ENCODE results near the gene CNTN4.

Gene CNTN4

DNA sequence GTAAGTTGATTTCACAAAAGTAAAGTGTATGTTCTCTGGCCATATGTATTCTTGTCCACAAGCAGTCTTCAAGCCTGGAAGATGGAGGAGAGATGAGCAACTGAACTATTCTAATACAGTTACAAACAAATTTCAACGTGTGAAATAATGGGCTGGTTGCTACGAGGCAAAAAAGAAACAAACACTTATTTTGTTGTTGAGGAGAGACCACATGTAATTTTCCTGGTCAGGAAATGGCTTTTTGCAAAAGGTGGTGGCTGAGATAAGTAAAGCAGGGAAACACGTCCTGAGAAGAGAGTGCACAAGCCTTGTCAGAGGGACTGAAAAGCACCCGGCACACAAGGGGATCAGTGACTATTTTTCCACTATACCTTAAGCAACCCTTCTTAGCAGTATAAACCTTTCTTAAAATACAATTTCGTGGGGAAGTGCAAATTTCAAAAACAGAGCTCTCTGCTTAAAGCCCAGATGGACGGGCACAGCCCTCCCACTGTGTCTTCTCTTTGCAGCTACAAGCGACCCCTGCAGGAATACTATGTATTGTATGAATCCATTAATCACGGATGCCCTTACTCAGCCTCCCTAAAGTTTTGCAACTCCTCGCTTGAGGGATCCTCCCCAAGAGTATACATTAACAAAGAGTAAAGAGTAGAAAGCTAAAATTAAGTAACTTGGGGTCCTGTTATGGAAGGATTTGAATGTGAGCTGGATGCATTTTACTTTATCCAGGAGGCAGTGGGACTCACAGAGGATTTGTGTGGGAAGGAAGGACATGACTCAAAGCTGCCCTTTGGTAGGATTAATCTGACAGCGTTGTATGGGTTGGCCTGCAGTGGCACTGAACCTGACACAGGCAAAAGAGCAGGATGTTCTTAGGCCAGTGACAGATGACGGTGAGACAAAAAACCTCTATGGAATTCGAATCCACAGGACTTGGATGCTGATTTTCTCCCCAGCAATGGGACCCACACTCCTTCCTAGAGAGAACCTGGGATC, 757.8 kb downstream of the CNTN4 start:
- DNase-seq (ENCODE audit: low read depth) = no peak

DNA sequence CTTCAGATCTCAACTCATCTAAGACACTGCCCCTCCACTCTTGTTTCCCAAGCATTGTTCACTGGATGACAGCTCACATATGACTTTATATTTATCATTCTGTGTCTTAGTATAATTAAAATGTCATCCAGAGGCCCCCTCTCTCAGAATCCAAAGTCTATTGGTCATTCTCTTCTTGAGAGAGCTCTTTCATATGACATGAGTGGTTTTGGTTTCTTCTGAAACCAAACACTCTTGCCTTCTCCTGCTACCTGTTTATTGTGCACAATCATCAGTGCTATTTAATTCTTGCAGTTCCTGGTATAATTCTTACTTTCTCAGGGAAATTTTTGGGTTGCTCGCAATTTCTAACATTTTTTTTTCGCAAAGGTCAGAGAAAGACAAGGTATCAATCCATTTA, 762.0 kb downstream of the CNTN4 start:
- DNase-seq (ENCODE audit: low read depth) = no peak

DNA sequence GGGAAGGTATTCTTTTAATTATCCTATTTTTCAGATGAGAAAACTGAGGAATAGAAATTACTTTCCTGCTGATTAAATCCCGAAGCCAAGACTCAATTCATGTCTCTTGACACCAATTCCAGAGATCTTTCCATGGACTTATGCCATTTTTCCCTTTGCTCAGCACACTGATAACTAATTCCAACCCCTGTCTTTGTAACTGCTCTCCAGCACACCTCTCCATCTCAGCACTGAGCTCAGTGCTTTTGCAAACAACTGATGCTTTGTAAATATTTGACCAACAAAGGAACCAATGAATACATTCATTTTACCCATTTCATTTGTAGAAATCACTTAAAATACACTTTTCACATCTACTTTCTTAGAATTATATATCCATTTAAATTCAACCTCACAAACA, 762.5 kb downstream of the CNTN4 start:
- DNase-seq (ENCODE audit: low read depth) = no peak

- no peak for DNase-seq (ENCODE audit: low read depth)
These were observed 763.3 kb downstream of the CNTN4 start for GRCh38 chr3:2861920-2862319.

- DNase-seq (ENCODE audit: low read depth) = no peak
These were observed 763.7 kb downstream of the CNTN4 start for GRCh38 chr3:2862366-2862765.

GRCh38 chr3:2863127-2863526, 764.5 kb downstream of the CNTN4 start:
- no peak for DNase-seq (ENCODE audit: low read depth)

- no peak for DNase-seq (ENCODE audit: low read depth)
These were observed 771.2 kb downstream of the CNTN4 start for GRCh38 chr3:2869905-2870304.

DNA sequence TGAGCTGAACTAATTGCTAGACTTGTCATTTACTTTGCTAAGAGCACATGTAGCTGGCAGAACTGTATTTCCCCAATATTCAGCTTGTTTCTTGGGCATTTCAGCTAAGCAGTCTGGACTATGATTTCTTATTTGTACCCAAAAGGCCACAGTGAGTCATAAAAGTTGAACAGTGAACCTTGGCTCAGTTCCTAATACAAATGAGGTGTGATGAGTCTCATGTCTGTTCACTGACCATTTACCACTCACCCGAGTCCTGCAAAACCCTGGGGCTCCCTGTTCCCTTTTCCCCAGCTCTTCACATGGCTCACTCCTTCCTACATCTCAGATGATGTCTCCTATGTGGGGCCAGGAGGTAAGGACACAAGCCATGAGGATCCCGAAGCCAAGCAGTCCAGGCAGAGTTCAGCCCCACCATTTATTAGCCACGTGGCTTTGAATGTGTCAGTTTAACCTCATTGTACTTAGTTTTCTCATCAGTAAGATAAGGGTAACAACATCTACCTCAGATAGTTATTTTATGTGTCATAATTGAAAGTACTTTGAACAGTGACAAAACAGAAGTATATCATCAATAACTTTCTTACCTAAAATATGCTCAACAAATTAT, 772.2 kb downstream of the CNTN4 start:
- no peak for DNase-seq (ENCODE audit: low read depth)

DNA sequence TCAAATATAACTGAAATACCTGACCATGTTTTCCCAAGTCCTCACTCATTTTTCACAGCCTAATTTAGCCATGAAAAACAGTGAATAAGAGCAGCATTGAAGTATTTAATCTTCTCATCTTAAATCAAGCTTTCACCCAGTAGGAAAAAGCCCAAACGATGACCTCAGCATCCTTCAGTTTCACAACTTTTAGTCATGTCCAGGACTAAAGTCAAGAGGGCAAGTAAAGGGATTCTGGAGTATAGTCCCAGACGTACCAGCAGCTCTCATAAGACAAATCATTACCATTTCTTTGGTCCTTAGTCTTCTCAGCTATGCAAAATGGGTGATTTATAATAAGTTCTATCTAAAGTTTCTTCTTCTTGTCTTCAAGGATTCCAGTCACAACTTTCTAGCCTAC, 774.2 kb downstream of the CNTN4 start:
- DNase-seq (ENCODE audit: low read depth) = no peak

GRCh38 chr3:2873986-2874385, 775.3 kb downstream of the CNTN4 start:
- DNase-seq (ENCODE audit: low read depth) = no peak

DNA sequence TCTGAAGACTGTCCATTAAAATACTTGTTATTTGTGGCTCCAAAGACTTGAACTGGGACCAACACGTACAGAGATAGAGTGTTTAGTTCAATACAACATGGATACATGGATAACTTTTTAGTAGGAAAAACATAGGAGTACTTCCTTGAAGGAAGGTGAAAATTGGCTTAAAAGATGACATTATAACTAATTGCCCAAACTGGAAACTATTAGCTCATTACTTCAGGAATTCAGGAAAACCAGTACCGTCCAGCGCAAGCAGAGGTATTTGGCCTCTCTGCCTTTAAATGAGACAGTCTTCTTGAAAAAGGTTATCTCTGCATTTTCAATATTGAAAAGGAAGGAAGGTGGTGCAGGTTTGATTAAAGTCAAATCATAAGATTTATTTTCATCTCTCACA, 777.0 kb downstream of the CNTN4 start:
- no peak for DNase-seq (ENCODE audit: low read depth)

GRCh38 chr3:2876362-2876761, 777.7 kb downstream of the CNTN4 start:
- DNase-seq (ENCODE audit: low read depth) = no peak

GRCh38 chr3:2879023-2879422, 780.4 kb downstream of the CNTN4 start:
- DNase-seq (ENCODE audit: low read depth) = no peak

- no peak for DNase-seq (ENCODE audit: low read depth)
These were observed 780.9 kb downstream of the CNTN4 start for GRCh38 chr3:2879587-2879986.

- no peak for DNase-seq (ENCODE audit: low read depth)
These were observed 781.6 kb downstream of the CNTN4 start for GRCh38 chr3:2880218-2880756.

DNA sequence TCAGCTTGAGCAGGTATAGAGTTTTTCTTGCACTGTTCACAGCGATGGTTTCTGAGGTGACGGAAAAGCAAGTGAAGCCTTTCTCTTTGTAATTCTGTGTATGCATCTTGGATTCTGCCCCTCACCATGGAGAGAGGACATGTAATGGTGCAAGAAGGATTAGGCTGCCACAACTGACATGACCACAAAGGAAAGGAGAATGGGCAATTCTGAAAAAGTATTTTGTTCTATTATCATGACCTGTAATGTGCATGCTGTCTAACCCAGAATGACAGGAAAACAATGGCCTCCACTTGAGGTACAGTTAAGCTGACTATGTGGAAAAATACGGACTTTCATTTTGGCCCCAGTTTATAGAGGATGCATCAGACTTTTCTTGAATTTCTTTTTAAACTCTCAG, 784.6 kb downstream of the CNTN4 start:
- DNase-seq (ENCODE audit: low read depth) = no peak

DNA sequence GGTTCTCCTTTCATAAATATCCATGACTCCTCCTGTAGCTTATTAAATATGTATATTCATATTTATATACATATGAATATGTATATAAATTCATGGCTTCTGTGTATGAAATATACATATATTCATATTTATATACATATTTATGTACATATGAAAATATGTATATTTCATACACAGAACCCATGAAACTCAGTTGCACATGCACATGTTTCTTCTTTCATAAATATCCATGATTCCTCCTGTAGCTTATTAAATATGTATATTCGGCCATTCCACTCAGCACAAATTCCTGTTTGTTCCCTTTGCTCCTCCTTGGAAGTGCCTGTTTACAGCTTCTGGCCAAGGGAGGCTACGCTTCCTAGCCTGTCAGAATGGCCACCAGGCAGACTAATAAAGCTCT, 789.9 kb downstream of the CNTN4 start:
- DNase-seq (ENCODE audit: low read depth) = no peak

DNA sequence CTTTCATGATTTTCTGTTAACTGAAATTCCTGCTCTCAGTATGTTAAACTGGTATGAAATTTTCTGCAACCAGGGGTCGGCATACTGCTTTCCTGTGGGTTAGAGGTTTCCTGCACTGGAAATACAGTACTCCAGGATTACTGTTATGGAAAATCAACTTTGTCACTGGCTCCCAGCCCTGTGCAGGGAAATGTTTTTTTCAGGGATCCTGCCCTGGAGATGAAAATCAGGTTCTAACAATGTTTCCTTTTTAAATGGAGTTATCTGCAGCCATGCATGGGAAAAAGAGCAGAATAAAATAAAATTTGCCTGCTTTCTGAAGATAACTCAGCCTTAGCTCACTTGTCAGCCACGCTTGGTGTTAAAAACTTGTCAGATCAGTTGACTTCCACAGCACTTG, 791.1 kb downstream of the CNTN4 start:
- DNase-seq (ENCODE audit: low read depth) = no peak

DNA sequence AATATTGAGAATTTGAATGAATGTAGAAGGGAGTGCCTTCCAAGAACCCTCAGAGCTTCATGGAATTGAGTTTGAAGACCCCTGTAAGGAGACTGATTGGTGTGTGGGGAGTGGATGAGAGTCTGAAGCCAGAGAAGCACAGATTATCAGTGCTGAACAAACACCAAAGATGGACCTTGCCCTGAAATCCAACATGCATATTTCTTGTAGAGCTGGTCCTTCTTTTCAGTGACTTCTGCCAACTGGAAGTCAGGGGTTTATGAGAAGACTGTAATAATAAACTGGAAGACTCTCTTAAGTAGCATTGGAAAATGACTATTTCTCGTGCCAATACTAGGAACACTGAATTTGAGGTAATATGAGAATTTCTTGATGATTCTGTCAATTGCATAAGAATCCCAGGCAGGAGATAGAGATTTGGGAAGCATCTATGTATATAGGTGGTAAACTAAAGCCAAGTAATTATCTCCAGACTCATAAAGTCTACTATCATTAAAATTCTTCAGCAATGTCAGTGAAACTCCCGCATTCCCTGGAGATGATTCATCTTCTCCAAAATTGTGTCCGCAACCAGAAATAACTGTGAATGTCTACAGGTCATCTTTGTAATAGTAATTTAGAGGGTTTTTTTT, 797.8 kb downstream of the CNTN4 start:
- DNase-seq (ENCODE audit: low read depth) = no peak

DNA sequence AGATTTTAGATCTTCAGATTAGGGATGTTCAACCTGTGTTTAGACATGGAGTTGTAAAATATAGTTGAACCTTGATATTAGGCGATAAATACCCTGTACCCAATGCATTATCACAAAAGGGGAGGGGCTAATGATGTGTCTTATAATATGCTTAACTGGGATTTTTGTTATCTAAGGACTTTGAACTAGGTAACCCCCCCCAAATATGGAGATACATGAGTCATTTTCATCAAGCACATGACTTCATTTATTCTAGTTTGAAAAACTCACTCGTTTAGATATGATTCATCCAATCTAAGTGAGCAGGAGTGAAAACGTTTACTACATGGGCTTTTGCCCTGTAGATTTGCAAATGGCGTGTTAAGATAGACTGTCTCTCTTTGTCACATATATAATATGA, 799.2 kb downstream of the CNTN4 start:
- DNase-seq (ENCODE audit: low read depth) = no peak

DNA sequence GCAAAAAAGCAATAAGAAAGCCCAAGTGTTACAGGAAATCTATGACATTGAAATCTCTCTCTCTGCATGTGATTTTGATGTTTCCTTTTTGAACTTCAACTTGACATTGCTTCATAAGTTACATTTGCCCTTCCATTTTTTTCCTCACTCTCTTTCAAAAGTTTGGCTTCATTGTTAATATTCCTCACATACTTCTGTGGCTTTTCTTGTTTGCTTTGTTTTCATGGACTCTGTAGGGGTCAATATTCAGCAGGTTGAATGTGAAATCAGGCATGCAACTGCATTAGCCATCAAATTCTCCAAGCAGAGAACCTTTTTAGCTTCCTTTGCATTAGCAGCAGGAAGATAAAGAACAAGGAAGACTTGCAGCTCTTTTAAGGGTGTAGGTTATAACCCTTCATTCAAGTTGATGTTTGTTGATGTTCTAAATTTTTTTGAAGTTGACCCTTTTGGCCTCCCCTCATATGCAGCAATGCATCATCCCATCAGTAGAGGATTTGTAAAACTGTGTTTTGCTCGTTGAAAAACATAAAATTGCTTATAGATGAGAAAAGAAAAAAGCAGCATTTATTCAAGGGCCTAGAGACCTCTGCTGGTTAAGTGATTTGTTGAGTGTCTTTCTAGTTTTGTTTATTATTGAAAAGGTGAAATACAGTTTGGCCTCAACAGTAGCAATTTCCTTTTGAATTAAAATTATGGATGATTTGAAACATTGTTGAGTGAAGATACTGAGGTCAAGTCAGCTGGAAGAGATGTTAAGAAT, 800.1 kb downstream of the CNTN4 start:
- no peak for DNase-seq (ENCODE audit: low read depth)

DNA sequence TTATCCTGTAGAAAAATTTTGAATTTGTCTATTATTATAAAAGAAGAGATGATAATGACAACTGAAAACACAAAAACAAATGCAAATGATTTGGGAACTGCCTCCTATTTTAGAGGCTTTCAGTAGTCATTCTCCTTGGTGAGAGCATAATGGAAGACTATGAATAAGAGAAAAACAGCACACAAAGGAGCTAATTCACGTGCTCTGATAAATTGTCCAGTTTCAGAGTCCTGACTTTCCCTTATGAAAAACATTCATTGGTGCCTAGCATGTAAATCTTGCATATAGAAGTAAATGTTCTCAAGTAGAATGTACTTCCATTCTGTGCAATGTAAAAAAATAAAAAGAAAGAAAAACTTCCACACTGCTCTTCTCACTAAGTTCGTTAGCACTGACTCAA, 805.4 kb downstream of the CNTN4 start:
- no peak for DNase-seq (ENCODE audit: low read depth)

Data from stimulated activated CD8-positive, alpha-beta memory T cell treated with anti-CD3 and anti-CD28 coated beads, Interleukin-12 subunit alpha, Interleukin-12 subunit beta, amount 100 ng/mL, for 1 hour (primary cell).